Stomach (tissue), 9 donors: ENCODE results near the gene RUNX1. TPM values are rescaled to one million over a fixed set of nuclear protein-coding genes. Genes with fewer than 3 reads are reported as not detected.

Experiments used
- DNase-seq, 2 donors: peaks; one replicate each; pipeline versions ENCODE4 v3.0.0 to v3.0.0-alpha.2; 2013 to 2019
- H3K27ac ChIP-seq, 5 donors: fragments of 200-600 bp in 4 of 5; sonication (generic) in 4 of 5; one replicate each; pipeline ENCODE4 v1.5.1; 2013 to 2019; ENCODE audit warnings: mild to moderate bottlenecking in 1 of 5, moderate library complexity in 1 of 5
- H3K27me3 ChIP-seq, 3 donors: fragments of 200-600 bp; sonication (generic); one replicate each; pipeline ENCODE4 v1.5.1; 2017 to 2019; ENCODE audit warnings: mixed run types in 1 of 3
- H3K36me3 ChIP-seq, 4 donors: fragments of 200-600 bp; sonication (generic); 1 replicate in 3 of 4; 2 replicates in 1 of 4; pipeline ENCODE4 v1.5.1; 2016 to 2019
- H3K4me1 ChIP-seq, 4 donors: fragments of 200-600 bp; sonication (generic); one replicate each; pipeline ENCODE4 v1.5.1; 2016 to 2019
- H3K4me3 ChIP-seq, 4 donors: fragments of 200-600 bp; sonication (generic) in 3 of 4; one replicate each; pipeline ENCODE4 v1.5.1; 2016 to 2019; ENCODE audit warnings: mild to moderate bottlenecking in 1 of 4
- H3K9me3 ChIP-seq, 4 donors: fragments of 200-600 bp; sonication (generic); one replicate each; pipeline ENCODE4 v1.5.1; 2016 to 2019
- EP300 ChIP-seq: sonication (generic); formaldehyde crosslinking; IDR thresholded peaks from one replicate; pipeline ENCODE4 v1.6.1; 2017; ENCODE audit warnings: antibody characterized with exemption
- POLR2A ChIP-seq, 4 donors: fragments of 450-650 bp; IDR thresholded peaks; one replicate each; pipeline ENCODE4 v1.6.1; 2016; ENCODE audit warnings: antibody characterized with exemption in 4 of 4, control low read depth in 2 of 4, mild to moderate bottlenecking in 1 of 4, moderate library complexity in 1 of 4
- POLR2AphosphoS5 ChIP-seq, 3 donors: sonication (generic); formaldehyde crosslinking; IDR thresholded peaks; one replicate each; pipeline ENCODE4 v1.6.1; 2016; ENCODE audit warnings: antibody characterized with exemption in 3 of 3
- WGBS, 5 donors: extraction: QIAGEN DNeasy Blood & Tissue Kit in 3 of 5; methylation state at CpG; one replicate each; pipeline versions ENCODE4 v1.1.5 to v1.1.7; 2013 to 2018; 5-methylcytosine and 5-hydroxymethylcytosine counted together
- intact Hi-C: fragments of 100-400 bp; cut with DNase I; formaldehyde crosslinking; loops from one replicate; pipeline ENCODE4 v1.15.1; 2023; ENCODE audit warnings: low total_unique reads
- polyA plus RNA-seq, 3 donors: library from polyadenylated mRNA; stranded (reverse); fragments of 200-250 nt; gene quantifications; one replicate each; pipeline ENCODE4 v1.2.3, GENCODE V29; 2013
- total RNA-seq, 5 donors: library from RNA; depleted of rRNA; stranded (reverse); fragments of >200 nt; gene quantifications; one replicate each; pipeline versions ENCODE4 v1.1.0 to v1.2.3, GENCODE V29; 2014 to 2016
- TF ChIP-seq, protein P1 (sequence below), 7 experiments: fragments of 450-650 bp in 4 of 7; fragments of 200-600 bp in 3 of 7; sonication (generic) in 3 of 7; IDR thresholded peaks; one replicate each; pipeline ENCODE4 v1.5.1; 2016 to 2019; ENCODE audit warnings: antibody characterized with exemption in 7 of 7, control low read depth in 2 of 7, mild to moderate bottlenecking in 1 of 7
- donor health status: healthy with polysubstance abuse.
- donor health status: Bipolar disorder and iron deficiency.
- donor health status: healthy.

RUNX1 gene
- total and polyA plus RNA-seq, 8 donors = 8.0 to 213 (median 40.0) TPM

DNA sequence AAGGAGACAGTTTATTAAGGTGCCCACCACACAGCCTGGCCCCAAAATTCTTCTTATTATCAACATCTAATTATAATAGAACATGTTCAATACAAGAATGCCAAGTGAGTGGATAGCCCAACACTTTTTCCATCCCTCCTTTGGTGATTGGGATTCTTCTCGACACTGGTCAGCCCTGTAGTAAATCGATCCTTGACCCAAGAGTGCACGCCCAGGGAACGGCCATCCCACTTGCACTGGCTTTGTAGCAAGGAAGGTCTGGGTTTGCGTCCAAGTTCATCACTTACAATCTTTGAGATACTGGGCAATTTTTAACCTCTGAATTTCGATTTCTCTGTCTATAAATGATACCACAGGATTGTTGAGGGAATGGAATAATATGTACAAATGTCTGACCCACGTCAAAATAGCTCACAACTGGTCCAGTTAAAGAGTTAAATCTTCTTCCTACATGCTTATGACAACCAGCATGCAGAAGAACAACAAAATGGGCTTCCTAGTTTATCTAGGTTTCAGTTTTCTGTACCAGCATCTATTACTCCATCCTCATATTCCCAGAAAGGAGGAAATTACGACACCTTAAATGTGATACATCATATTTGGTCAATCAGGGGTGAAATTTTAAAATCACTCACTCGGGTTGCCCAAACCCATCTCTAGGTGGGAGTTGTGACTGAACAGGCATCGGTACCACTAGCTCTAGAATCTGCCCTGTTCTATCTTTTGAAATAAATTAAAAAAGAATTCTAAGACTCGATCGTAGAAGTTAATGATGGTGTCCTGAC, 218.5 kb downstream of the RUNX1 start:
- intact Hi-C loops = no loop called here
- H3K27ac ChIP-seq = peak overlapping the region in 2 of 5 donors; percentile 8 to 30

DNA sequence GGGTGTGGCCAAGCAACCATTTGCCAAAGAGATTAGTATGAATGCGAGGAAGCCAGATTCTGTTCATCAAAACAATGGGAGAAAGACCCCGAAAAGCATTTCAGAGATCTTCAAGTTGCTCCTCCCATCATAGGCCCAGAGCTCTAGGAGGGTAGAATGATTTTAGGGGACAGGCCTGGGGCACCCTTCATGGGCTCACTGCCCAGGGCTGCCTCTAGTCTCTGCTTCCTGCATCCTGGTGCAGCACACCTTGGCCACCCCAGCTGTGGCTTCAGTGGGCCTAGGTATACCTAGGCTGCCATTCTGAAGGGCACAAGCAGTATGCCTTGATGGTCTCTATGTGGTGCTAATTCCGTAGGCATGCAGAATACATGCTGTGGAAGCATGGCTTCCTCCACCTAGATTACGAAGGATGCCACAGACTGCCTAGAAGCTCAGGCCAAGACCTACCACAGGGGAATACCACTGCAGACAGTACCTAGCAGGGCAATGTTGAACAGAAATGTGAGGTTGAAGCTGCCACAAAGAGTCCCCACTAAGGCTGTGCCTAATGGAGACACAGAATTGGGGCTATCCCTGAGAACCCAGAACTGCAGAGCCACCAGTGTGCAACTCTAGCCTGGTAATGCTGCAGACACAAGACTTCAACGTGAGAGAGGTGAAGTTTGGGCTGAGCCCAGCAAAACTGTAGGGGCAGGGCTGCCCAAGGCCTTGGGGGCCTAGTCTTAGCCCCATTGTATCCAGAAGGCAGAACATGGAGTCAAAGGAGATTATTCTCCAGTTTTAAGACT, 221.5 kb downstream of the RUNX1 start:
- peak overlapping the region in 2 of 5 donors; percentile 44 to 52 for H3K27ac ChIP-seq
- intact Hi-C loops = no loop called here
- H3K4me1 ChIP-seq = peaks cover 7 to 41% (median 12%) of the 10 kb centered on the region in 4 donors
- 75 to 86% (median 84%) methylated on average over 5 of the region's 5 CpGs for WGBS, 5 donors
- H3K27me3 ChIP-seq = no peaks in the 10 kb centered on the region
- TF ChIP-seq, protein P1, sequence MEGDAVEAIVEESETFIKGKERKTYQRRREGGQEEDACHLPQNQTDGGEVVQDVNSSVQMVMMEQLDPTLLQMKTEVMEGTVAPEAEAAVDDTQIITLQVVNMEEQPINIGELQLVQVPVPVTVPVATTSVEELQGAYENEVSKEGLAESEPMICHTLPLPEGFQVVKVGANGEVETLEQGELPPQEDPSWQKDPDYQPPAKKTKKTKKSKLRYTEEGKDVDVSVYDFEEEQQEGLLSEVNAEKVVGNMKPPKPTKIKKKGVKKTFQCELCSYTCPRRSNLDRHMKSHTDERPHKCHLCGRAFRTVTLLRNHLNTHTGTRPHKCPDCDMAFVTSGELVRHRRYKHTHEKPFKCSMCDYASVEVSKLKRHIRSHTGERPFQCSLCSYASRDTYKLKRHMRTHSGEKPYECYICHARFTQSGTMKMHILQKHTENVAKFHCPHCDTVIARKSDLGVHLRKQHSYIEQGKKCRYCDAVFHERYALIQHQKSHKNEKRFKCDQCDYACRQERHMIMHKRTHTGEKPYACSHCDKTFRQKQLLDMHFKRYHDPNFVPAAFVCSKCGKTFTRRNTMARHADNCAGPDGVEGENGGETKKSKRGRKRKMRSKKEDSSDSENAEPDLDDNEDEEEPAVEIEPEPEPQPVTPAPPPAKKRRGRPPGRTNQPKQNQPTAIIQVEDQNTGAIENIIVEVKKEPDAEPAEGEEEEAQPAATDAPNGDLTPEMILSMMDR (IDR thresholded peaks at IDR 0.05) = no peak
- TF ChIP-seq EP300 = no peak
- TF ChIP-seq POLR2A (IDR thresholded peaks at IDR 0.05) = no peak
- peaks cover 3 to 80% (median 55%) of the 10 kb centered on the region in 4 donors for H3K36me3 ChIP-seq
- no peaks in the 10 kb centered on the region for H3K9me3 ChIP-seq
- DNase-seq = no peak
- H3K4me3 ChIP-seq = no peak overlapping the region

More for the DNA sequence above, 218.5 kb downstream of the RUNX1 start:
- Histone ChIP-seq H3K27me3 (no peaks in the 10 kb centered on the region), H3K4me3 (no peak overlapping the region), H3K4me1 (peaks cover 16 to 49% (median 31%) of the 10 kb centered on the region in 4 donors), H3K9me3 (no peaks in the 10 kb centered on the region), H3K36me3 (peaks cover 6 to 93% (median 65%) of the 10 kb centered on the region in 4 donors)
- DNase-seq = no peak
- WGBS, 5 donors = 89 to 94% (median 93%) methylated on average over 12 of the region's 12 CpGs
- no peak for TF ChIP-seq POLR2A (IDR thresholded peaks at IDR 0.05)
- TF ChIP-seq, protein P1 (IDR thresholded peaks at IDR 0.05) = no peak
- TF ChIP-seq POLR2AphosphoS5 (IDR thresholded peaks at IDR 0.05) = no peak
- no peak for TF ChIP-seq EP300

DNA sequence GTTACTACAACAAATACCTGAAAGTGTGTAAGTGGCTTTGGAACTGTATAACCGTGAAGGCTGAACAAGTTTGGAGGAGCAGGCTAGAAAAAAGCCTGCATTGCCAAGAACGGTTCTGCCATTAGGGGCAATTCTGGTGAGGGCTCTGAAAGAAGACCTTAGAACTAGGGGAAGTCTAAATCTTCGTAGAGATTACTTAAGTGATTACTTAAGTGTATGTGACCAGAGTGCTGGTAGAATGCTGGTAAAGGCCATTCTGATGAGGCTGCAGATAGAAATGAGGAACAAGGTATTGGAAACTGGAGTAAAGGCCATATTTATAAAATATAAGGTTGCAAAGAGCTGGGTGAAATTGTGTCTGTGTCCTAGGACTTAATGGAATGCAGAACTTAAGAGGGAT, 222.3 kb downstream of the RUNX1 start:
- Histone ChIP-seq H3K36me3 (peaks cover 3 to 81% (median 59%) of the 10 kb centered on the region in 4 donors), H3K27me3 (no peaks in the 10 kb centered on the region), H3K27ac (peak overlapping the region in 2 of 5 donors; percentile 44 to 52), H3K9me3 (no peaks in the 10 kb centered on the region), H3K4me1 (peaks cover 7 to 39% (median 13%) of the 10 kb centered on the region in 4 donors), H3K4me3 (no peak overlapping the region)
- TF ChIP-seq, protein P1 (IDR thresholded peaks at IDR 0.05) = no peak
- intact Hi-C loops = no loop called here
- no peak for DNase-seq
- WGBS, 5 donors = 85 to 92% (median 89%) methylated on average over 3 of the region's 3 CpGs

DNA sequence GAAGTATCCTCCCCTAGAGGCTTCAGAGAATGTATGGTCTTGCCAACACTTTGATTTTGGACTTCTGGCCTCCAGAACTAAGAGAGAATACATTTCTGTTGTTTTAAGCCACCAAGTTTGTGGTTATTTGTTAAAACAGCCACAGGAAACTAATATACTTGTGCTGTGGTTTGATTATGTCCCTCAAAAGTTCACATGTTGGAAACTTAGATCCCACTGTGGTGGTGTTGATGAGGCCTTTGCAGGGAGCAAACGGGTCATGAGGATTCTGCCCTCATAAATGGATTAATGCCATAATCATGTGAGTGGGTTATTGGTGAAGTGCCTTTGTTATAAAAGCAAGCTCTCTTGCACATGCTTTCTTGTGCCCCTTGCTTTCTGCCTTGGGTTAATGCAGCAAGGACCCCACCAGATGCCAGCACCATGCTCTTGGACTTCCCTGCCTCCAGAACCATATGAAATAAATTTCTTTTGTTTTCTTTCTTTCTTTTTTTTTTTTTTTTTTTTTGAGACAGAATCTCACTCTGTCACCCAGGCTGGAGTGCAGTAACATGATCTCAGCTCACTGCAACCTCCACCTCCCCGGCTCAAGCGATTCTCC, 223.1 kb downstream of the RUNX1 start:
- Histone ChIP-seq H3K27ac (peak overlapping the region in 1 of 5 donors; percentile 24), H3K4me1 (peaks cover 7 to 40% (median 13%) of the 10 kb centered on the region in 4 donors), H3K36me3 (peaks cover 3 to 83% (median 63%) of the 10 kb centered on the region in 4 donors), H3K4me3 (no peak overlapping the region), H3K9me3 (no peaks in the 10 kb centered on the region), H3K27me3 (no peaks in the 10 kb centered on the region)
- intact Hi-C loops = no loop called here
- WGBS, 5 donors = 81 to 96% (median 96%) methylated on average over 3 of the region's 3 CpGs
- no peak for DNase-seq
- TF ChIP-seq, protein P1 (IDR thresholded peaks at IDR 0.05) = no peak
- no peak for TF ChIP-seq POLR2AphosphoS5 (IDR thresholded peaks at IDR 0.05)
- TF ChIP-seq POLR2A (IDR thresholded peaks at IDR 0.05) = no peak
- TF ChIP-seq EP300 = no peak
